ENCODE data around the gene CTDP1.
"Not testable (repeated sequence)": the region's sequence is repeated elsewhere in the genome, so short reads cannot be mapped to it uniquely, and the experiment has no call there.

Gene CTDP1

GRCh38 chr18:79702906-79703305, 23.3 kb downstream of the CTDP1 start:
- DNase-seq (ENCODE audit: low spot score): no peak

- DNase-seq (ENCODE audit: low spot score): no peak
These were observed 25.0 kb downstream of the CTDP1 start for GRCh38 chr18:79704631-79705030.

- DNase-seq (ENCODE audit: low spot score): no peak
These were observed 25.7 kb downstream of the CTDP1 start for GRCh38 chr18:79705272-79705671.

GRCh38 chr18:79706006-79706405, 26.4 kb downstream of the CTDP1 start:
- DNase-seq (ENCODE audit: low spot score): no peak

GRCh38 chr18:79706658-79707057, 27.1 kb downstream of the CTDP1 start:
- no peak for DNase-seq (ENCODE audit: low spot score)

GRCh38 chr18:79707239-79707638, 27.6 kb downstream of the CTDP1 start:
- DNase-seq (ENCODE audit: low spot score): no peak

GRCh38 chr18:79707671-79708070, 28.1 kb downstream of the CTDP1 start:
- DNase-seq (ENCODE audit: low spot score): no peak

- DNase-seq (ENCODE audit: low spot score): peak; percentile 9
These were observed 28.8 kb downstream of the CTDP1 start for GRCh38 chr18:79708412-79708811.

GRCh38 chr18:79712206-79712857, 32.7 kb downstream of the CTDP1 start:
- DNase-seq (ENCODE audit: low spot score): no peak

- DNase-seq (ENCODE audit: low spot score): no peak
These were observed 33.7 kb downstream of the CTDP1 start for GRCh38 chr18:79713341-79713740.

GRCh38 chr18:79714531-79715240, 35.1 kb downstream of the CTDP1 start:
- no peak for DNase-seq (ENCODE audit: low spot score)

GRCh38 chr18:79715280-79715679, 35.7 kb downstream of the CTDP1 start:
- DNase-seq (ENCODE audit: low spot score): no peak

GRCh38 chr18:79717059-79717458, 37.5 kb downstream of the CTDP1 start:
- DNase-seq (ENCODE audit: low spot score): no peak

- no peak for DNase-seq (ENCODE audit: low spot score)
These were observed 38.0 kb downstream of the CTDP1 start for GRCh38 chr18:79717555-79718074.

- DNase-seq (ENCODE audit: low spot score): no peak
These were observed 38.5 kb downstream of the CTDP1 start for GRCh38 chr18:79718126-79718525.

- no peak for DNase-seq (ENCODE audit: low spot score)
These were observed 39.4 kb downstream of the CTDP1 start for GRCh38 chr18:79718878-79719477.

GRCh38 chr18:79719478-79720358, 40.1 kb downstream of the CTDP1 start:
- not testable (repeated sequence) for DNase-seq (ENCODE audit: low spot score)

- no peak for DNase-seq (ENCODE audit: low spot score)
These were observed 40.7 kb downstream of the CTDP1 start for GRCh38 chr18:79720359-79720733.

GRCh38 chr18:79723036-79723435, 43.4 kb downstream of the CTDP1 start:
- no peak for DNase-seq (ENCODE audit: low spot score)

GRCh38 chr18:79723628-79724027, 44.0 kb downstream of the CTDP1 start:
- DNase-seq (ENCODE audit: low spot score): no peak

GRCh38 chr18:79724299-79725080, 44.9 kb downstream of the CTDP1 start:
- DNase-seq (ENCODE audit: low spot score): no peak
